ENCODE results near the gene HIBADH.
"Not testable (repeated sequence)": the region's sequence is repeated elsewhere in the genome, so short reads cannot be mapped to it uniquely, and the experiment has no call there.

HIBADH gene

GRCh38 chr7:27579565-27579964 is 83.1 kb downstream of the HIBADH start:
- DNase-seq (ENCODE audit: low read depth in 2 of 2): no peak

DNA sequence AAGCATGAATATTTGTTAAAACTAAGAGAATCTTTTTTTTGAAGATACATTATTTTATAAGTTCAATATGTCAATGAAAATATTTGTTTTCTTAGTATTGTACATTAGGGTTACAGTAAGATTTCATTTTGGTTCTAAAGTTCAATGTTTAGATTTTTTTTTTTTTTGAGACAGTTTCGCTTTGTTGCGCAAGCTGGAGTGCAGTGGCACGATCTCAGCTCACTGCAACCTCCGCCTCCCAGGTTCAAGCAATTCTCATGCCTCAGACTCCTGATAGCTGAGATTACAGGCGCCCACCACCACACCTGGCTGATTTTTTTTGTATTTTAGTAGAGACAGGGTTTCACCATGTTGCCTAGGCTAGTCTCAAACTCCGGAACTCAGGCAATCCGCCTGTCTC is 84.5 kb downstream of the HIBADH start:
- DNase-seq (ENCODE audit: low read depth in 2 of 2); H3K4me3 ChIP-seq (replicated peaks in 1 of 2; ENCODE audit: low read depth in 2 of 2, low read length in 2 of 2): not testable (repeated sequence)

More at GRCh38 chr7:27579565-27579964, 83.1 kb downstream of the HIBADH start:
- H3K4me3 ChIP-seq (replicated peaks in 1 of 2; ENCODE audit: low read depth in 2 of 2, low read length in 2 of 2): no peak overlapping the region
- TF ChIP-seq, protein P1, sequence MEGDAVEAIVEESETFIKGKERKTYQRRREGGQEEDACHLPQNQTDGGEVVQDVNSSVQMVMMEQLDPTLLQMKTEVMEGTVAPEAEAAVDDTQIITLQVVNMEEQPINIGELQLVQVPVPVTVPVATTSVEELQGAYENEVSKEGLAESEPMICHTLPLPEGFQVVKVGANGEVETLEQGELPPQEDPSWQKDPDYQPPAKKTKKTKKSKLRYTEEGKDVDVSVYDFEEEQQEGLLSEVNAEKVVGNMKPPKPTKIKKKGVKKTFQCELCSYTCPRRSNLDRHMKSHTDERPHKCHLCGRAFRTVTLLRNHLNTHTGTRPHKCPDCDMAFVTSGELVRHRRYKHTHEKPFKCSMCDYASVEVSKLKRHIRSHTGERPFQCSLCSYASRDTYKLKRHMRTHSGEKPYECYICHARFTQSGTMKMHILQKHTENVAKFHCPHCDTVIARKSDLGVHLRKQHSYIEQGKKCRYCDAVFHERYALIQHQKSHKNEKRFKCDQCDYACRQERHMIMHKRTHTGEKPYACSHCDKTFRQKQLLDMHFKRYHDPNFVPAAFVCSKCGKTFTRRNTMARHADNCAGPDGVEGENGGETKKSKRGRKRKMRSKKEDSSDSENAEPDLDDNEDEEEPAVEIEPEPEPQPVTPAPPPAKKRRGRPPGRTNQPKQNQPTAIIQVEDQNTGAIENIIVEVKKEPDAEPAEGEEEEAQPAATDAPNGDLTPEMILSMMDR (IDR thresholded peaks at IDR 0.05; ENCODE audit: low read depth, low read length): no peak

- TF ChIP-seq, protein P1 (IDR thresholded peaks at IDR 0.05; ENCODE audit: low read depth, low read length): peak; percentile 34
- no peak overlapping the region for H3K4me3 ChIP-seq (replicated peaks in 1 of 2; ENCODE audit: low read depth in 2 of 2, low read length in 2 of 2)
- DNase-seq (ENCODE audit: low read depth in 2 of 2): peak; percentile 63 to 64
Measured at GRCh38 chr7:27576360-27576944, 86.2 kb downstream of the HIBADH start.

DNA sequence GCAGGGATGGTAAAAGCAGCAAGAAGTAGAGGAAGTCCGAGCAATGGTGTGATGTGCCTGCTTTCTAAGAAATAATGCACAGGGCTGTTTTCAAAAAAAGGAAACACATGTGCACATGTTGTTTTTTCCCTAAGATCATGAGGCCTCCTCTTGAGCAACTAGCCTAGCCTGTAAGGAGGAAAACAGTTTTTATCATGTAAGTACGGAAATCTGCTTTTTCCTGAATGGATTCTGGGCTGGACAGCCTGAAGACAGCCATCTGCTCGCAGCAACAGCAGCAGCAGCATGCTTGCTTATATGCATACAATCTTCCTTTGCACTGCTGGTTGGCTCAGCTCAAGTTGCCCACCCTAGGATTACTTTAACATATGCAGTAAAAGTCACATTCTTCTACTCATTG is 87.1 kb downstream of the HIBADH start:
- DNase-seq (ENCODE audit: low read depth in 2 of 2): peak in 1 of 2 donors; percentile 49
- TF ChIP-seq, protein P1 (IDR thresholded peaks at IDR 0.05; ENCODE audit: low read depth, low read length): no peak
- no peak overlapping the region for H3K4me3 ChIP-seq (replicated peaks in 1 of 2; ENCODE audit: low read depth in 2 of 2, low read length in 2 of 2)

- TF ChIP-seq, protein P1 (IDR thresholded peaks at IDR 0.05; ENCODE audit: low read depth, low read length): no peak
- no peak for DNase-seq (ENCODE audit: low read depth in 2 of 2)
- no peak overlapping the region for H3K4me3 ChIP-seq (replicated peaks in 1 of 2; ENCODE audit: low read depth in 2 of 2, low read length in 2 of 2)
Measured at GRCh38 chr7:27569106-27569505, 93.6 kb downstream of the HIBADH start.

GRCh38 chr7:27567266-27567665 is 95.4 kb downstream of the HIBADH start:
- DNase-seq (ENCODE audit: low read depth in 2 of 2): no peak
- H3K4me3 ChIP-seq (replicated peaks in 1 of 2; ENCODE audit: low read depth in 2 of 2, low read length in 2 of 2): no peak overlapping the region
- TF ChIP-seq, protein P1 (IDR thresholded peaks at IDR 0.05; ENCODE audit: low read depth, low read length): no peak

DNA sequence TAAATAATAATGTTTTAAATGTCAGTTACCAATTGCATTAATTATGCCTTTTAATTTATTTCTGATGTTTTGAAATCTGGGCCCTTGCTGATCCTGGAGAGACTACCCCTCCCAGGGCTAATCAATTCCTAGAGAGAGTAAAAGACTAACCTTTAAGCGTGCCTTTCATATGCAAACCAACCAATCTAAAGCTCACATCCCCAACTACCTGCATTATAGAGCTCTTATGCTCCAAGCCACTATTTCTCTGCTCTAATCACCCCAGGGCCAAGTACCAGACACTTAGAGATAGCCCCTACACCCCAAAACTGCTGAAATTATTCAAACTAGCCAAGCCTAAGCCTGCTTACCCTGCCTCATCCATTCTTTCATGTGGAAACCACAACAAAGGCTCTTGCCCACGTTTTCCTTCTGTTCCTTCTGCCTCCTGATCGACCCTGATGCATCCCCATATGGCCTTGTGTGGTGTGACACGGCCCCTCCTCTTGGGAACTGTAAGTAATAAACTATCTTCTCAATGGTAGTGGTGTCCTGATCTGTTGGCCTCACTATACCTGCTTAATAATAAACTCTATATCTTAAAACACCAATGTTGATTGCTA is 97.7 kb downstream of the HIBADH start:
- H3K4me3 ChIP-seq (replicated peaks in 1 of 2; ENCODE audit: low read depth in 2 of 2, low read length in 2 of 2): no peak overlapping the region
- TF ChIP-seq, protein P1 (IDR thresholded peaks at IDR 0.05; ENCODE audit: low read depth, low read length): no peak
- no peak for DNase-seq (ENCODE audit: low read depth in 2 of 2)

All from cardiac fibroblast (primary cell).